ENCODE data around the gene PCDHA5. TPM values are rescaled to one million over a fixed set of nuclear protein-coding genes. Genes with fewer than 3 reads are reported as not detected.
"Not testable (repeated sequence)": the region's sequence is repeated elsewhere in the genome, so short reads cannot be mapped to it uniquely, and the experiment has no call there.

Gene PCDHA5
- polyA plus RNA-seq, 1 donor, result 0.18 TPM

GRCh38 chr5:140822969-140823368 is 1.6 kb downstream of the PCDHA5 start:
- not testable (repeated sequence) for DNase-seq

- DNase-seq, result no peak
Observed at GRCh38 chr5:140823475-140823874, 2.1 kb downstream of the PCDHA5 start.

GRCh38 chr5:140827704-140828361 is 6.4 kb downstream of the PCDHA5 start, which contains the start of gene PCDHA6:
Gene PCDHA6, plus strand, starts transcription at chr5:140827960. Its CDS starts 132 bp downstream, at chr5:140828092.
- no peak for DNase-seq

GRCh38 chr5:140828362-140828737 is 6.9 kb downstream of the PCDHA5 start:
- no peak for DNase-seq

GRCh38 chr5:140829511-140830501 is 8.4 kb downstream of the PCDHA5 start:
- not testable (repeated sequence) for DNase-seq

- DNase-seq, result no peak
Observed at GRCh38 chr5:140833993-140834392, 12.6 kb downstream of the PCDHA5 start, which contains the start of gene PCDHA7. Gene PCDHA7, plus strand, starts transcription at chr5:140834269. Its CDS starts 115 bp downstream, at chr5:140834384.

- DNase-seq, result not testable (repeated sequence)
Observed at GRCh38 chr5:140834439-140835008, 13.1 kb downstream of the PCDHA5 start.

GRCh38 chr5:140835622-140836510 is 14.5 kb downstream of the PCDHA5 start:
- no peak for DNase-seq

GRCh38 chr5:140840978-140841962 is 19.9 kb downstream of the PCDHA5 start, which contains the start of gene PCDHA8:
Gene PCDHA8, plus strand, starts transcription at chr5:140841187. Its CDS starts 135 bp downstream, at chr5:140841322.
- no peak for DNase-seq

GRCh38 chr5:140842798-140843733 is 21.7 kb downstream of the PCDHA5 start:
- no peak for DNase-seq

- not testable (repeated sequence) for DNase-seq
Observed at GRCh38 chr5:140848139-140849102, 27.0 kb downstream of the PCDHA5 start, which contains the start of gene PCDHA9. Gene PCDHA9, plus strand, starts transcription at chr5:140848382. Its CDS starts 114 bp downstream, at chr5:140848496.

- not testable (repeated sequence) for DNase-seq
Observed at GRCh38 chr5:140849831-140850634, 28.6 kb downstream of the PCDHA5 start.

- no peak for DNase-seq
Observed at GRCh38 chr5:140855772-140856674, 34.6 kb downstream of the PCDHA5 start, which contains the start of gene PCDHA10. Gene PCDHA10, plus strand, starts transcription at chr5:140855897. Its CDS starts 152 bp downstream, at chr5:140856049.

- DNase-seq, result no peak
Observed at GRCh38 chr5:140857177-140857986, 36.0 kb downstream of the PCDHA5 start.

GRCh38 chr5:140857987-140858240 is 36.5 kb downstream of the PCDHA5 start:
- DNase-seq, result no peak
